HG02610 (cell line): ENCODE data around the gene PTPRN2.
"Not testable (repeated sequence)": the region's sequence is repeated elsewhere in the genome, so short reads cannot be mapped to it uniquely, and the experiment has no call there.

Experiments
- ATAC-seq: cut with Tn5 transposase; IDR thresholded peaks from one replicate; pipeline ENCODE4 v1.9.1; 2021; ENCODE audit warnings: mild to moderate bottlenecking, moderate library complexity; ENCODE audit not compliant: unreplicated experiment

The PTPRN2 gene

DNA sequence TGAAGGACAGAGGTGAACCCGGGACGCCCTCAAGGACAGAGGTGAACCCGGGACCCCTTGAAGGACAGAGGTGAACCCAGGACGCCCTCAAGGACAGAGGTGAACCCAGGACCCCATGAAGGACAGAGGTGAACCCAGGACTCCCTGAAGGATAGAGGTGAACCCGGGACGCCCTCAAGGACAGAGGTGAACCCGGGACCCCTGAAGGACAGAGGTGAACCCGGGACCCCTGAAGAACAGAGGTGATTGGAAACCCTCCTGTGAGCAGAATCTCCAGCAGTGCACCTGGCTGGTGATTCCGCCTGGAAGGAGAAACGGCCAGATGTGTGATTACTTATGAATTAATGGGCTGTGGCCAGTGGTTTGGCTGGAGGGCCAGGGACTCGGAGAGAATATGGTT is 272.3 kb downstream of the PTPRN2 start:
- ATAC-seq = no peak

DNA sequence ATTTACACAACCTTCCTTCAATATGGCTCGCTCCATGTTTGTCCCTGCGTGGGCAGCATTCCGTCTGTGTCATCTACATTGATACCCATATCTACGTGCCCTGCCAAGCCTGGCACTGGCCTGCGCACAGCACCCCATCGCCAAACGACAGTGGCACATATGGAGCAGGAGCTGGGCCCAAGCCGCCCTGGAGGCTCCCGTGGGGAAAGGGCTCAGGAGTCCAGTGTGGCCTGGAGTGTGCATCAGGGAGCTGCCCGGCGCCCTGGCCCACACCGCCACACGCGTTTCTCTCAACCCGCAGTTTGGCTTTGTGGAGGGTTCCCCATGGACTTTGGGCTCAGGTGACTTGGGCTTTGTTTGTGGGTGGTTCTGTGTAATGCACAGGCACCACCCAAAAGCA is 273.2 kb downstream of the PTPRN2 start:
- ATAC-seq = no peak

DNA sequence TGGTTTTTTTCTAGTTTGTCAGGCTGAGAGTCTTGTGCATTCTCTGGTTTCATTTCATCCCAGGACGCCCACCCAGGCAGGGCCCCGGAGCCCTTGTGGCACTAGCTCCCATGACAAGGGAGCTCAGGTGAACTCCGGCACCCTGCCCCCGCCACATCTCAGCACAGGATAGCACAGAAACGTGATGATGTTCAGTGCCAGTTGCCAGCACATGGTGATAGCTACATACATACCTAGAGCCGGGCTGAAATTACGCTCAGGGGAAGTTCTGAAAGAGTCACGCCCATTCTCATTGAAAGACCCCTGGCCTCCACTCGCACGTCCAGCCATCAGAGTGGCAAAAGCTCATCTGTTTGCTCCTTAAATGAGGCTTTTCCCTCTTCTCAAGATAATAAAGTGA is 273.7 kb downstream of the PTPRN2 start:
- no peak for ATAC-seq

DNA sequence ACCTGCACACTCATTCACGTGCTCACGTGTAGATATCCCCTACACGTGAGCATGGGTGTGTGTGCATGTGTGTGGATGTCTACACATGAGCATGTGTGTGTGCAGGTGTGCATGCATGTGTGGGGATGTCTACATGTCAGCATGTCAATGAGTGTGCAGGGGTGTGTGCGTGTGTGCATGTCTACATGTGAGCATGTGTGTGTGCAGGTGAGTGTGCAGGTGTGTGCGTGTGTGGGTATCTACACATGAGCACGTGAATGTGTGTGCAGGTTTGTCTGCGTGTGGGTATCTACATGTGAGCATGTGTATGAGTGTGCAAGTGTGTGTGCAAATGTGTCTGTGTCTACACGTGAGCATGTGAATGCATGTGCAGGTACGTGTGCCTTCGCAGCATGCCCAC is 274.8 kb downstream of the PTPRN2 start:
- no peak for ATAC-seq

DNA sequence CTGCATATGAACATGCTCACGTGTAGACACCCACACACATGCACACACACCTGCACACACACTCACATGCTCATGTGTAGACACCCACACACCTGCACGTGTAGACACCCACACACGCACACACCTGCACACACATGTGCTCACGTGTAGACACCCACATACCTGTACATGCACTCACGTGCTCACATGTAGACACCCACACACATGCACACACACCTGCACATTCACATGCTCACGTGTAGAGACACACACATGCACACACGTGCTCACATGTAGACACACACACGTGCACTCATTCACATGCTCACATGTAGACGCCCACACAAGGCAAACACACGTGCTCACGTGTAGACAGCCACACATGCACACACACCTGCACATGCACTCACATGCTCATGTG is 275.8 kb downstream of the PTPRN2 start:
- no peak for ATAC-seq

DNA sequence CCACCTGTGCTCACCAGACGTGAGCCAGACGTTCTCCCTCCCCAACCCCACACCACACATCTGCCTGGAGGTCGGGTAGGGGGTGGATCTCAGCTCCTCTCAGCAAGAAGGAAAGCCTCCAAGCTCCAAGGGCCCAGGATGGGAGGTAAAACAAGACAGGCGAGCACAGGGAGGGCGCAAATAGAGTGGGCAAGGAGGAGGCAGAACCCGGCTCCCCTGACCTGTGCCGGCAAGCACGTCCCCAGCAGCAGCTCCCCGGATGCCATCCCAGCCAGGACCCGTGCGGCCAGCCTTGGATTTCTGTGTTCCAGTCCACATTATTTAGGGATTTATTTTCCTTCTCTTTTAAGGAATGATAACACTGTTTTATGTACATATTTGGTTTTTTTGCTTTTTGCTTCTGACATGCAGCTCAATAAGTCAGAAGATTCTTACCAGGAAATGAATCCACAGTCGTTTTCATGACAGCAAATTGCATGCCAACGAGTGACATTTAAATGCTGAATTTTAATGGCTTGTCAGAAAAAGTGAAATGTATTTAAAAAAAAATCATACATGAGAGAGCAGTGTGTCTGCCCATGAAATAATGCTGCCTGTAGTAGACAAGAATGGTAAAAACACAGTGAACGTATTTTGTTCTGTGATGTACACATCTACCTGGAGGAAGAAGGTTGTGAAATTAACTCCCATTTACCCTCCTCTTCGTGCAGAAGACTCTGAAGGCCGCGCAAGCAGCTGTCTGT is 276.5 kb downstream of the PTPRN2 start:
- ATAC-seq = no peak

DNA sequence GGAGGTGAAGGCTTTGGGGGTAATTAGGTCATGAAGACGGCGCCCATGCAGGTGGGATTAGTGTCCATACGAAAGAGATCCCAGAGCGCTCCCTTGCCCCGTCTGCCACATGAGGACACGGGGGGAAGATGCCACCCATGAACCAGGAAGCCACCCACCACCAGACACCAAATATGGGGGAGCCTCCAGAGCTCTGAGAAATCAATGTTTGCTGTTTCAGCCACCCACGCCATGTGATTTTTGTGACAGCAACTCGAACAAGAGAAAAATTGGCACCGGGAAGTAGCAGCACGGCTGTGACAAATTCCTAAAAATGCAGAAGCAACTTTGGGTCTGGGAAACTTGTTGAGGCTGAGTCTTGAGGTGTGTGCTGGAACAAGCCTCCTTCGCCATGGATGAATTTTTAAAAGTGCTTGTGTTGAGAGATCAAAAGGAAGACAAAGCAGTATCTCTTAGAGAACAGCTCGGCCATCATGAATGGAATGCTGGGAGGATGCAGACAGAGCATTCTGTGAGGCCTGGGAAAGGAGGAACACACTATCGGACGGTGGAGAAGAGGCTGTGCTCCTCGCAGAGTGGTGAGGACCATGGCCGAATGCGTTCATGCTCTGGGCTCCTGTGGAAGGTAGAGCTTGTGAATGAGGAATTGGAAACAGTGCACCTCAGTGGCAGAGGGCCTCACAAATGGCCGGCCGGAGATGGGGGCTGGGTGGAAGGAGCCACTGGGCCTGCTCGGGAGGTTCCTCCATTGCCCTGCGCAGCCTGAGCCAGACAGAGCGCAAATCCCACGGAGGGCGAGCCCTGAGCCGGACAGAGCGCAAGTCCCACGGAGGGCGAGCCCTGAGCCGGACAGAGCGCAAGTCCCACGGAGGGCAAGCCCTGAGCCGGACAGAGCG is 277.5 kb downstream of the PTPRN2 start:
- no peak for ATAC-seq

DNA sequence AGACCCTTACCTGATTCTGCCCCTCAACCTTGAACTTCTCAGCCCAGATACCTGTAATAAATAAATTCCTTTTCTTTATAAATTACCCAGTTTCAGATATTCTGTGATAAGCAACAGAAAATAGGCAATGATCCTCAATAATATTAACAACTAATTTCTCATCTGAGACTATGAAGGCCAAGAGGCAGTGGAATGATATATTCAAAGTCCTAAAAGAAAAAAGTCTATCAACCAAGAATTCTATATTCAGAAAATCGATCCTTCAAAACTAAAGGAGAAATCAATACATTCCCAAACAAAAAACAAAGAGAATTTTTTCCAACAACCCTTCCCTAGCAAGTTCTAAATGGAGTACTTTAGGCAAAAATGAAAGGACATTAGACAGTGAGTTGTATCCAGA is 279.6 kb downstream of the PTPRN2 start:
- no peak for ATAC-seq

DNA sequence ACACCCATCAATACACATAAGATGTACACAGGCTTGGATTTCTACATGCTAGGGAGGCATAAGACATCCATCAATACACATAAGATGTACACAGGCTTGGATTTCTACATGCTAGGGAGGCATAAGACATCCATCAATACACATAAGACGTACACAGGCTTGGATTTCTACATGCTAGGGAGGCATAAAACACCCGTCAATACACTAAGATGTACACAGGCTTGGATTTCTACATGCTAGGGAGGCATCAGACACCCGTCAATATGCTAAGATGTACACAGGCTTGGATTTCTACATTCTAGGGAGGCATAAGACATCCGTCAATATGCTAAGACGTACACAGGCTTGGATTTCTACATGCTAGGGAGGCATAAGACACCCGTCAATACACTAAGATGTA is 283.6 kb downstream of the PTPRN2 start:
- ATAC-seq = not testable (repeated sequence)

DNA sequence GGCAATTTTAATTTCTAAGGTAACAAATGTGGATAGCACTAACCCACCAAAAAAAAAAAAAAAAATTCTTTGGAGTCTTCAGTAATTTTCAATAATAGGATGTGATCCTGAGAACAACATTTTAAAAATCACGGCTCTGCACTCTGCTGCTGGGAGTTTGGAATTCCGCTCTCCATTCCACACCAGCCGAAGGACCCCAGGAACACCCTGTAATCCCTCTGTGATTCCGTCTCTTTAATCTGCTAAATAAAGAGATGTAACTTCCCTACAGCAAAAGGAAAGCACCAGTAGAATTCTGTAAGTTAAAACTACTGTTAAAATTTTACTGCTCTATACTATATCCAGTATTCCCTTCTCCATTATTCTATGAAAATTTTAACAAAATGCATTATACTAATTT is 284.5 kb downstream of the PTPRN2 start:
- no peak for ATAC-seq

DNA sequence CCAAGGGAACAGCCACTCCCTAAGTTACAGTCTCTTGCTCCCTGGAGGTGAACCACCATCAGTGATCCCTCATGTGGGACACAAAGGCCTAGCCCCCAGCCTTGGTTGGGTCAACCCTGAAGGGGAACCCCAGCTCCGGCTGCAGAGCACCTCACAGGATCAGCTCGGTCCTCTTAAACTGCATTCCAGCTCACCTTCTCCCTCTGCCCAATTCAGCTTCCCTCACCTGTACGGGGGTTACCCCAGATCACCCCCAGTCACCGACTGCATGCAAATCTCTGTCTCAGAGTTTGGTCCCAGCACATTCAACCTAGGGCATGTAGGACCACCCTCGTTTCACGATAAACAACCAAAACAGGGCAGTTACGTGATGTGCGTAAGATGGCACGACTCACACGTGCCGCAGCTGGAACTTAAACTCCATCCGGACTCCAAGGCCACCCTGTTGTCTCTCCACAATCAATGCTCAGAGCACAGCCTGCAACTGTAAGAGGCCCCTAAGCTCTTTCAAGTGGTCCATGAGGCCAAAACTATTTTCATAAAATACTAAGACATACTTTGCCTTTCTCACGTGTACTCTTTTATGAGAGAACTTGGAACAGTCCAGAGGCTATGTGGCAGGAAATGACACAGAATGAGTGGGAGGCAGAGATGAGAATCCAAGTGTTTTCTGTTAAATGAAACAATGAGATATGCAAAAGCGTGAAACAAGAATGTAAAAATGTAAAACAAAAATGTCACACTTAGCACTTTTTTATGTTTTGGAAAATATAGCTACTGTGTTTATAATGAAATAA is 285.2 kb downstream of the PTPRN2 start:
- no peak for ATAC-seq

DNA sequence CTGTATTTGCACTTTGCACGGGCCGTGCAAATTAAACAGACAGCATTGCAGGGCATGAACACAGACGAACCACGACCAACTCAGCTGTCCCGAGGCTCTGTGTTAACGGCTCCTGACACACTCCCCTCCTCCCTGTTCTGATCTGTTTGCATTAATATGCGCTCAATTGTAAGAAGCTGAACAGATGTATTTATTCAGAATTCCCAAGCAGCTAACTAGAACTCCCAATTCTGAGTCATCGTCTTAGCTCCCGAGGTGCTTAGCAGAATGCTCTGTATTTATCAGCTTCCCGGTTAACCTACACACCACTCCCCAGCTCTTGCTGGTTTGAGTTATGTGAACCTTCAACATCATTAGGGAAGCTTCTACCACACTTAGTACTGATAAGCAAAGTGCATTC is 286.4 kb downstream of the PTPRN2 start:
- ATAC-seq = no peak

DNA sequence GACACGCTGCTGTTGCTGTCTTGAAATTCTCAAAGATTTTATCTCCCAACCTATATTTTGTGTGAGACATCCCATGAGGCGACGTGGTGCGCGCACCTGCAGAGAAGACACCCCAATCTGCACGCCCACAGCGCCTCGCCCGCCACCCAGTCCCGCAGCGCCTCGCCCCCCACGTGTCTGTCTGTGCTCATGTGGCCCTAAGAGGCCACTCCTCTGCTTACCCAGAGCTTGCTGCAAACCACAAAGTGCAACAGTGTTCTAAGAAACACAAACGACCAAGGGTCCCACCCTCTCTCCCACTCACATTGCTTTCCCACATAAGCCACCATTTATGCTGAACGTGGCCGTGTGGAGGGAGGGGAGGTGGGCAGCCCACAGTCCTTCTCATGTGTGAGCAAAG is 287.2 kb downstream of the PTPRN2 start:
- no peak for ATAC-seq

DNA sequence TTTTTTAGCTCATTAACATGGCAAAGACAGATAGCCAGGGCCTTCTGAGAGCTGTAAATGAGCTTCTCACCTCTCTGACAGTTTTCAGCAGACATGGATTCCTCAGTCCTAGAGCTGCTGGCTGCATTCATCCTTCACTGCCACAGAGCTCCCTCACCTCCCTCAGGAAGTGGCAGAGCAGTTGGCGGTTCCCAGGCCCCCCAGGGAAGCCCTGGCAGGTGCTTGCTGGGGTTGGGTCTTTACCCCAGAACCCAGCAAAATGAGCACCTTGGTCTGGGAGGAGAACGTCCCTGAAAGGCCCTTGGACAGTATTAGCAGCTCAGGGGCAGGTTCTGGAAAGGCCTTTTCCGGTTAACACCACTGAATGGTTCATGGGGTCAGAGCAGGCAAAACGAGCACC is 288.0 kb downstream of the PTPRN2 start:
- ATAC-seq = no peak

DNA sequence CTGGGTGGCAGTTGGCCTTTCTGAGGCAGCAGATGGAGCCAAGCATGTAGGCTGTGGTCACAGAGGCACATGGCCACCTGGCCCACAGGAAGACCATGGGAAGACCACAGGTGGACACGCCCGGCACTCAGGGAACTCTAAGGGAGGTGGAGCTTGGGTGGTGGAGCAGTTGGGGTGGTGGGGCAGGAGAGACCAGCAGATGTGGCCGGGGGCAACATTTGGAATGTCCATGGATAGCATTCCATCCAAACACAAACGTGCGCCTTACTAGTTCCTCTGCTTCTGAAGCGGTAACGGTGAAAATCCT is 290.9 kb downstream of the PTPRN2 start:
- ATAC-seq = no peak

DNA sequence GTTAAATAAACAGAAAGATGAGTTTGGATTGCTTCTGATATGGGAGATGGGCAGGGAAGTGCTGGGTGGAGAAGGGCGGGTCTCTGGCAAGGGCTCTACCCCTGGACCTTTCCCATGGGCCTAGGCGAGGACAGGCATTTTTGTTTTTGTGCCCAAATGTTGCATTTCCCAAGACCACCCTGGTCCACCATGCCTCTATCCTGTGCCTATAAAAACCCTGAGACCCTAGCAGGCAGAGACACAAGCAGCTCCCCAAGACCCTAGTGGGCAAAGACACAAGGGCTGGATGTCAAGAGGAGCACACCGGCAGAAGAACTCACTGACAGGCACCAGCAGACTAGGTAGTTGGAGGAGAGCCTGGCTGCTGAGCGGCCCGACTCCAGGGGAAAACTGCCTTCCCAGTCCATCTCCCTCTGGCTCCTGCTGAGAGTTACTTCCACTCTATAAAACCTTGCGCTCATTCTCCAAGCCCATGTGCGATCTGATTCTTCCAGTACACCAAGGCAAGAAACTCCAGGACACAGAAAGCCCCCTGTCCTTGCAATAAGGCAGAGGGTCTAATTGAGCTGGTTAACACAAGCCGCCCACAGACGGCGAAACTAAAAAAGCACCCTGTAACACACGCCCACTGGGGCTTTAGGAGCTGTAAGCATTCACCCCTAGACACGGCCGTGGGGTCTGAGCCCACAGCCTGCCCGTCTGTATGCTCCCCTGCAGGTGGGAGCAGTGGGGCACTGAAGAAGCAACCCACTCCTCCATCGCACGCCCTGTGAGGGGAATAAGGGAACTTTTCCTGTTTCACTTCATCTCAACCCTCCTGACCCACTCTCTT is 291.4 kb downstream of the PTPRN2 start:
- ATAC-seq = no peak

DNA sequence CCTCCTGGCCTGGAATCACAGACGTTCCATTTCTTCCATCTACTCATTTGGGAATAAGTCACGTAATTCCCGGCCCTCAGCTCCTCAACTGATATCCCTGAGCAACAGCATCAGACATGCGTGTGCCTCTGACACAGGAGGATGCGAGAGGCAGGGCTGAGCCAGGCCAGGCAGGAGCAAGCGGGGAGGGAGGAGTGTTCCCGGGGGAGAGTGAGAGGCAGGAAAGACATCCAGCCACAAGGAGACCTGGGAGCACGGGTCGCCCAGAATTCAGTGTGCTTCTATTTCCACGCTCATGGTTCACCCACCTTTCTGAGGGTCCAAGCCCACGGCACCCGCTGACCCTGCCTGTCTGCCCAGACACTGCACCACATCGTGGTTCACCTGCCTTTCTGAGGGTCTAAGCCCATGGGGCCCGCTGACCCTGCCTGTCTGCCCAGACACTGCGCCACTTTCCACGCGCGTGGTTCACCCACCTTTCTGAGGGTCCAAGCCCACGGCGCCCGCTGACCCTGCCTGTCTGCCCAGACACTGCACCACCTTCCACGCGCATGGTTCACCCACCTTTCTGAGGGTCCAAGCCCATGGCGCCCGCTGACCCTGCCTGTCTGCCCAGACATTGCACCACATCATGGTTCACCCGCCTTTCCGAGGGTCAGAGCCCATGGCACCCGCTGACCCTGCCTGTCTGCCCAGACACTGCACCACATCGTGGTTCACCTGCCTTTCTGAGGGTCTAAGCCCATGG is 293.0 kb downstream of the PTPRN2 start:
- ATAC-seq = not testable (repeated sequence)

DNA sequence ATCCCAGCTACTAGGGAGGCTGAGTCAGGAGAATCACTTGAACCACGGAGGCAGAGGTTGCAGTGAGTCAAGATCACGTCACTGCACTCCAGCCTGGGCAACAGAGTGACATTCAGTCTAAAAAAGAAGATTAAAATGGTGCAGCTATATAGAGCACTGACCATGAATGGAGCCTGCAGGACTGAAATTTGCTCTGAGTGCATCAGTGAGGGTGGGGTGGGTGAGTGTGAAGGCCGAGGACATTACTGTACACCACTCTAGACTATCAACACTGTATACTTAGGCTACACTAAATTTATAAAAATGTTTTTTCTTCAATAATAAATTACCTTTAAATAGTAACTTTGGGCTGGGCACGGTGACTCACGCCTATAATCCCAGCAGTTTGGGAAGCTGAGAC is 294.7 kb downstream of the PTPRN2 start:
- ATAC-seq = no peak

DNA sequence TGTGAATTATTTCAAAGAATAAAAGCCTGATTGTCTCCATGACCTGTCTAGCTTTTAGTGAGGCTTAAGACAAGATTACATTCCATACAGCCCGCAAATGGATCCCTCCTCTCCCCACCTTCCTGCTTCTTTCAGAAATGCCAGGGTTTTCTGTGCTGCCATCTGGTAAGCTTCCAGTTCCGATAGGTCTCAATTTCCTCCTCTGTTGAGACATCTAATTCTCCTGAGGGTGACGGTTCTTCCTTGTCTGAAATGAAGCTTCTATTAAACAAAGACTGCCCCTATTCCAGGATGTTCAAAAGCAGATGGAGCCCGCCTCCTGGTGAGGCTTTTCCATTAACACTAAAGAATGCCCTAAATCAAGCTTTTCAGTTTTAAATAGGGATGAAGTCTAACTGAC is 295.6 kb downstream of the PTPRN2 start:
- no peak for ATAC-seq
